ENCODE measurements around the gene HOXA9.
A peak's percentile ranks its signal among the peaks of the same experiment; 100 is the strongest.

HOXA9 gene

DNA sequence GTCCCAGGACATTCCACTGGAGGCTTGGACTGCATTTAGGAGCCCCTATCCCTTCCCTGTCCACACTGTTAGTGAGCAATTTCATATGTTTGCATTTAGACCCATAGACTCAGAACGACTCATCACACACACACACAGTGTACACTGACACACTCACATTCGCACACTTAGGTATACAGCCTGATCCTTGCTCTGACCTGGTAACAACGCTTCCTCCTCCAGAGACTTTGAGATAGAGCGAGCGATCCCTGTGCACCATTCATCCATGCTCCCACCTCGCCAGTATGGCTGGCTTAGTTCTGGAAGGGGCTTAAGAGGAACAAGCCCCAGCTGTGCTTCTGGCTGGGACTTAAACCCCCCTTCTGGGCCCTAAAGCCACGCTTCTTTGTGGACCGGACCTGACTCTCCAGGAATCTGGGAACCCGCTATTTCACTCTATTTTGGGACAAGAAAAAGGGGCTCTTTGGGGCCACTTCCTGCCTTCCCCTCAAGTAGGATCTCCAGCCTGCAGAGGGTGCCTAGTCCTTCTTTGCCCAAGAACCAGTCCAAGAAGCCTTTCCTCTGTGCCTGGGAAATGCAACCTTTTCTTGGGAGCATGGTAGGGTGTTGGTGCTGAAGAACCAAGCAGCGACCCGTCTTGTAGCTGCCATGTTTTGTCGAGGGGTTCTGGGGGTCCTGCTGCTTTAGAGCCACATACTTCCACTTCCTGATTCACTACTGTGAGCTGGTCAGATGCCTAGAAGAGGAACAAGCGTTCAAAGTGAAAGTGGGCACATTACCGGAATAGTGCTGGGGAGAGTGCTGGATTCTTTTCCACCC lies 35.6 kb upstream of the HOXA9 start:
- DNase-seq, result no peak

DNA sequence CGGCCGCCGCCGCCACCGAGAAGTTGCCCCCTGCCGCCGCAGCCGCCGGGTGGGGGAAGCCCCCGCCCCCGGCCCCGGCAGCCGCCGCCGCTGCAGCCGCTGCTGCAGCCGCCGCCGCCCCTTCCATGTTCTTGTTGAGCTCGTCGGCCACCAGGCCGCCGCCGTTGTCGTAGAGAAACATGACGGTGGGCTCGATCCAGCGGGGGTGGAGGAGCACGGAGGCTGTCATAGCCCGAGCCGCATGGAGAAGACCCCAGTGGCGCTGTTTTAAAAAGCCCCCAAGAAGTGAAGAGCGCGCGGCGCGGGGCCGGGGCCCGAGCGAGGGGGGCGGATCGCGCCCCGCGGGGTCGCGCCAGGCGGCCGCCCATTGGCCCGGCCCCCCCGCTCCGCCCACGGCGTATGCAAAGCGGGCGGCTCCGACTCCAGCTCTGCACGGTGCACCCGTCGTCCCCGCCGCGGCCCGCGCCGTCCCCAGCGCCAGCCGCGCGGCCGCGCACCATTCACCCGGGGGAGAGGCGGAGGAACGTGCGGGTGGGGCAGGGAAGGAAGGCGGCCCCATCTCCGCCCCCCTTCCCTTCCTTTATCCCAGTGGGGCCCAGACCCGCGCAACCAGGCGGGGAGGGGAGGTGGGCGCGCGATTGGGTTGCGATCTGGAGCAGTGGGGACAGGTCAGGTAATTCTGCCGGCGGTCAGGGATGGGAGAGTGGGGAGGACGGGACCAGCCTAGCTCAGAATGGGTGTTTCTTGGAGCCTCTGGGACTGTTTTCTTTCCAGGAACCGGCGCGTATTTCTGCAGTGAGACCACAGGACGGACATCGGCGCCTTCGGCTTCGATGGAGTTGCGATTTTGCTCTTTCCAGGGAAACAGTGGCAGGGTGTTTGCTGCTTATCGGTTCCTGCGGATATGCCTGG lies 34.8 kb upstream of the HOXA9 start, which contains the start of gene HOXA13:
Gene HOXA13, minus strand, starts transcription at position 243 of the 912 bp plus-strand sequence. Its CDS starts 14 bp downstream, at position 229.
- peak in 1 of 2 experiments; percentile 59 for DNase-seq

DNA sequence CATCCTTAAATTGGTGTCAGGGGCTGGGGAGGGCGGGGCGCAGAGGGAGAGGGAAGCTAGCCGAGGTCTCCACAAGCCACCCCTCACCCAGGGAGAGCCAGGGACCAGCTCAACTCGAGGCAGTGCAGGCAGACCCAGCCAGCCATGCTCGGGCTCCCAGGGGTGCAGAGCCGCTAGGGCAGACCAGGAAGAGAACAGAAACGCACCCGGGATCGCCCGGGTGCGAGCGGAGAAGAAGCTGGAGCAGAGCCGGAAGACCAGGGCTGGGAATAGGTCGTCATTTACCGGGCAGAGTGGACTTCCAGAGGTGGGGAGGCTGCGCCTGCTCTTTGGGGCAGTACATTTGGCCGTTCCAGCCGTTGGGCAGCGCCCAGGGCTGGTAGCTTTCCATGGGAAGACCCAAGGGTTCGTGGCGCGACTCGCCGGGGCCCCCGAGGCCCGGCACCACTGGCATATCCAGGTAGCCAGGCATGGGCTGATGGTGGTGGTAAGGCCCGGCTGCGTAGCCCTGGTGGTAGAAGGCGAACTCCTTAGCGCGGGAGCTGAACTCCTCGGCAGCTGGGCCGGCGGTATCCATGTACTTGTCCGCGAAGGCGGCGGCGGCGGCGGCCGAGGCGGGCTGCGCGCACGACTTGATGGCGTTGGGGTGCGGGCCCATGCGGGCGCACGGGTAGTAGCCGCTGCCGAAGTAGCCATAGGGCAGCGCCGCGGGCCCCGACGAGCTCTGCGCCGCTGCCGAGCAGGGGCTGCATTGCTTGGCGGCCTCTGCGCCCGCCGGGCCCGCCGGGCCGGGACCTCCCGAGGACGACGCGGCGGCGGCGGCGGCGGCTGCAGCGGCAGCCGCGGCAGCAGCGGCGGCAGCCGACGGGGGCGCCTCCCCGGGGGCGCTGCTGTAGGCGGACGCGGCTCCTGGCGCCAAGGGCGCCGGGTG lies 33.8 kb upstream of the HOXA9 start:
- no peak for DNase-seq

DNA sequence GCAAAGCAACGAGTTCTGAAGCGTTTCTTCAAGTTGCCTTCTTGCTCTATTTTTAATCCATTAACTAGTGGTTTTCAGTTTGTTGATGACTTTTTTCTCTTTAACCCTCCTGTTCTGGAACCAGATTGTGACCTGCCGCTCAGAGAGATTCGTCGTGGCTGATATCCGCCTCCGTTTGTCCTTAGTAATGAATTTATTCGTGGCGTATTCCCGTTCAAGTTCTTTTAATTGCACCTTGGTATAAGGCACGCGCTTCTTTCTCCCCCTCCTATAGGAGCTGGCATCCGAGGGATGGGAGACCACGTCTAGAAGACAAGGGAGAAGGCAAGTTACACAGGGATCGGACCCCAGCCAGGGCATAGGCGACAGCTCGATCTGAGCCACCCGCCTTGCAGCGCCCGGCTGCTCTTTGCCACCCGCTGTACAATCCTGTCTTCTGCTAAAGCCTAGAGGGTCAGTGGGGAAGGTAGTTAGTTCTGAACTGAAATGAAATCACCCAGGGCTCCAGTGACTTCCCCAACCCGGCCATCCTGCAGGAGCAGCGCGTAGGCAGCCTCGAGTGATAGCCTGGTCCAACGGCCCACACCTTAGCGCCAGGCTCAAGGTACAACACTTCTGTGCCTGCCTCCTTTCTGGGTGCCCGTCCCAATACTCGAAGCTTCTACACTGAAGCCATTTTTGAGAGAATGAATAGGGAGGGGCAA lies 33.0 kb upstream of the HOXA9 start:
- no peak for DNase-seq

DNA sequence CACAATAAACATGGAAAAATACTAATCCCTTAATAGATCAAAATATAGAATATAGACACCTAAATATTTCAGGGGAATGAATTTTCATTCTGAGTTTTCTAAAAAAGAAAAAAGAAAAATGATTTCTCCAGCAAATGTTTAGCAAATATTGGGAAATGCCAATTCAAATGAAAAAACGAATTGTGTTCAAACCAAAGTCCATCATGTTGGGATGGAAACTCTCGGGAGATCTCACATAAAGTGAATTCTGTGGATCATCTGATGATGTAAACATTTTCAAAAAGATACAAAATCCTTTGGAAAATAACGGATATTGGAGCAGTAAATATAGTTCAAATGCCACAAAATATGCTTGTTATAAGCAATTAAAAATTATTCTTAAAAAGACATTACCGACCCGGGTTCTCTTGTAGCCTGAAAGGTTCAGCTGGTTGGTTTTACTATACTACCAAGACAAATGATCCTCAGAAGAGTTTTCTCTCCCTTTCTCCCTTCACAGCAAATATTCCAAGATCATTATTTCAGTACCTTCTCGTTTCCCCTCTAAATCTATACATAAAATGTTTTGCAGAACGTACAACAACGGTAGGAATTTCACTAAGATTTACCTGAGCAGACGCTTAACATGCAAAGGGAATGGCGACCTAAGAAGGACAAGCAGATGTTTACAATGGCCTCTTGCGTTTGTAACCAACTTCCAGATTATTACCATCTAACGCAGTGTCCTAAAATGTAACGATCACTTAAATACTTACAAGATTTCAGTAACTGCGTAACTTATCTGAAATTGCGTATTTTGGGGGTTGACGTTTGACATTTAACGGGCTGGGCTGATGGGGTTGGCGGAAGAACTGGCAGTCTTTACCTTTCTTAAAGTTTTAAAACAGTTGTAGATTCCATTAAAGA lies 32.1 kb upstream of the HOXA9 start:
- no peak for DNase-seq

DNA sequence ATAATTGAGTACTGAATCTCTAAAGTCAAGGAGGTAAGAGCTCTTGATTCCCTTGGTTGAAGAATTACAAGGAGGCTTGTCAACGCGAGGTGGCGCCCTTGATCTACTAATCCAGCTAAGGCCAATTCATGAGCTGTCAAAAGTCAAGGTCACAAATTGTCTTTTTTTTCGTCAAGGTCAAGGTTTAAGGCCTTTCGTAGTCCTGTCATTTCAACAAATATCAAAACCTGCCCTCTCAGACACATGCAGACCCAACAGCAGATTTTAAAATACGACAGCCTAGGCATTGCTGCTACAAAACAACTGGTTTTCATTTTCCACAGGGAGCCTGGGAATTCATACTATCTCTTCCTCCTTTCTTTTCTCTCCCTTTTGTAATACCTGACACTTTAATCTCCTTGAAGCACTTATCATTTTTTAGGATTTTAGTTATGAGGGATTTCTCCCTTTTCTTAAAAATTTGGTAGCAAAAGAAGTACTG lies 31.0 kb upstream of the HOXA9 start:
- DNase-seq, result peak; percentile 44 to 79

DNA sequence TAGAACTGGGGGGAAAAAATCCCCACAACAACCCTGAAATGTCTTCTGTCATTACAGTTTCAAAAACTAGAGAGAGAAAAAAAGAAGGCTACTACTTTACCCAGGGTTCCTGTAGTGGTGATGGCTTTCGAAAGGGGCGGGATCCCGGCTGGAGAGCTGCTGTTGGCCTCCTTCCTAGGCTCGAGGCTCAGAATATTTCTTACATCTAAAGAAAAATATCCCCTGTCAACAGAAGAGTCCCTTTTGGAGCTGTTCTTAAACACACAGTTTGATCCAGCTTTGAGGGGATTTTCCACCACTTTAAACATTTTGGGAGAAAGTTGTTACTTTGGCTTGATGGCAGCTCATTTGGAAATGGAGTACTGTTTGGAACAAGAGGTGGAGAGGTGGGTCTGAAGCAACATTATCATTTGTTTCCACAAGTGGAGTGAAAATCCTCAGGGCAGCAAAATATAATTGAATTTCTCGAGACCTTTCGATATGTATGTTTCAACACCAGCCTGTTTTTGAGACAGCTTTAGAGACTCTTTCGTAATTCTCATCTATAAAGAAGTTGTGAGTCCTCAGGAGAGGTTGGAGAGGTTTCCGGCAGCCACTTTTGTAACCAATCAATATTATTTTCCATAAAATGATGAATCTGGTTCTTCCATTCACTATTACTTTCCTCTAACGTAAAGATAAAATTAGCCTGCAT lies 29.5 kb upstream of the HOXA9 start:
- no peak for DNase-seq

DNA sequence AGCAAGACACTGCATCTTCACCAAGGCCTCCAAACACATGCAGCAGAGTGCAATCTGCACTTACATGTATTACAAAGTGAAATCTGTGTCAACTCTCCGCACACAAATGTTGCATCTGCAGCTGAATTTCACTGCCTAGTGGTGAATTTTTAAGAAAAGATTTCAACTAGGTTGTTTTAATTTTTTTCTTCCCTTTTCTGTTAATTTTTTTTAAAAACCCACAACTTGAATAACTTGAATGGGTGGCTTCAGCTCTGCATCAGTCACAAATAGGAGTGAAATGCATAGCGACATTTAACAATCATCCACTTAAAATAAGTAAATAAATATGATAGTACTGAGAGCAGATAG lies 28.6 kb upstream of the HOXA9 start:
- no peak for DNase-seq

DNA sequence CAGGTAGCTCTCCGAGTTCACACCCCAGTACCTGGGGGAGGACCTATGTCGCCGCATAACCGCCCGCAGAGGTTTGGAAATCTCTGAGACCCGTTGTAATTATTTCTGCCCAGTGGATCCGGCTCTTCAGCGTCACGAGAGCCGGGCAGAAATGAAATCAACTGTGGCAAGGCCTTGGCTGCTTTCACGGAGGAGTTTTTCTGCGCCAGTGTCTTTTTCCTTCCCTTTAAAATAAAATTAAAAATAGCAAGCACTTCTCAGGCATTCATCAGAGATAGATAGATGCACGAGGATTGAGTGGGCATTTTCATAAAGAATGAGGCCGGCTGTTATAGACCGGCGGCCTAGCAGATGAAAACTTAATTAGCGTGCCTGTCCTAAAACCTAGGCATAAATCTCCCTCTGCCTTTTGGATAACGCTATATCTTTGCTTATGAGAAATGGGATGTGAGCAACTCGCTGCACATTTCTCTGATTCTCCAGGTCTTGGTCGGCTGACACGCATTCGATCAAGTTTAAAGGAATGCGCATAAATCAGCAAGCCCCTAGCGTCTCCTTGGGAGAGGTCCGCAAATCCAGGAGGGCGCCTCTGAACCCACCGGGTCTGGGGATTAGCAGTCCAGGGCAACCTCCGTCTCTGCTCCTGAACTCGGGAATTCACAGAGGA lies 28.1 kb upstream of the HOXA9 start:
- DNase-seq, result no peak

DNA sequence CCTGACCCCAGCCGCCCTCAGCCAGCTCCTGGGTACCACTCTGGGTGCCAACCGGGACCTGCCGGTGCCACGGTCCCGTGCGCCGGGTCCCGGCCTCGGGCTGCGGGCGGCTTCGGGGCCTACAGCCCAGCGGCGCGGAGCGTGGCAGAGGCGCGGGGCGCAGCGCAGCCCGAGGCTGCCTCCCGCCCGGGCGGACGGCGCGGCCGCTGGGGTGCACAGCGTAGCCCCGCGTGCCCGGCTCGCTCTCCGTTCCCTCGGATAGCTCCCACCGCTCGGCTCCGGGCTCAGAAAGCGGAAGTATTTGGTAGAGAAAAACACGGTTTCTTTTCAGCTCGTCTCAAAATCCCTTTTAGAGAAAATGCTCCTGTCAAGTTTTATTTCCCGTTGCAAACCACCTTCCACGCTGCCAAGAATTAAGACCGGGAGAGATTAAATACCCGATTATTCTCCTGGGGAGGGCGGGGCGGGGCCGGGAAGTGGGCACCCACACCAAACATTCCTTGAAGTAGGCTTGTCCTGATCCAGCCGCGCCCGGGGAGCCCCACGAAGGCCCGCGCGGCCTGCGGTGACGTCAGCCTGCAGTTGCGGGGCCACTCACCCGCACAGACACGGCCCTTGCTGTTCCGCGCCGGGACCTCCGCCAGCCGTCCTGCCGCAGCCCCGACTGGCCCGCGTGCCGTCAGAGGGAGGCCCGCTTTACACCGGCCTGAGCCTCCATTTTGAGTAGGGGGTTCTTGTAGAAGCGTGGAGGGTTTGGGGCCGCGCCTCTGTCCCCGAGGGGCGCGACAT lies 27.4 kb upstream of the HOXA9 start:
- DNase-seq, result no peak

DNA sequence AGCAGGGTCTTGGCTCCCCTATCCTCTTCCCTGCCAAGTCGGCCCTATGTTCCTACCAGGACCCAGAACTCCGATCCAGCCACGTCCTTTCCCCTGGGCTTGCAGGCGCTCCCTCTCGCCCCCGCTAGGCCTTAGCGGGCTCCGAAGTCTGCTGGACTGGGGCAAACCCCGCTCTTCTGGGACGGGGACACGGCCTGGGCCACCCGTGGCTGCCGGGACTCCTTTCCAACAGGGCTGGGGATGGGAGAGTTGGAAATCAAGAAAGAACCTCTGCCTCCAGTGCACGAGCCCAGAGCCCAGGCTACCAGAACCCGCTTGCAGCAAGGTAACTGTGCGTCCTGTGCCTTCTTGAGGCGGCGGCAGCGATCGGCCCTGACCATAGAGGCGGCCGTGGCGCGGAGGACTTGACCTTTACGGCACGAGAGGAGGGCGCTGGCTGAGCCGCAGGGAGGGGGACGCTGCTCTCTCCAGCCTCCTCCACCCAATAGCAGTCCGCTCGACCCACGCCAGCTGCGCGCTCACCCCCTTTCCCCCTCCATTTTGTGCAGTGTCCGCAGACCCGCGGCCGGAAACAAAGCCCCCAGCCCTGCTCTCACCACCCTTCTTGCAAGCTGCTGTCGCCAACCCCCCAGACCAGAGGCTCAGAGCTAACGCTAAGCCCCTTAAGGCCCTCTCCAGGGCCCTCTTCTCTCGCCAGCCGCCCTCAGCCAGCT lies 26.7 kb upstream of the HOXA9 start:
- DNase-seq, result no peak

DNA sequence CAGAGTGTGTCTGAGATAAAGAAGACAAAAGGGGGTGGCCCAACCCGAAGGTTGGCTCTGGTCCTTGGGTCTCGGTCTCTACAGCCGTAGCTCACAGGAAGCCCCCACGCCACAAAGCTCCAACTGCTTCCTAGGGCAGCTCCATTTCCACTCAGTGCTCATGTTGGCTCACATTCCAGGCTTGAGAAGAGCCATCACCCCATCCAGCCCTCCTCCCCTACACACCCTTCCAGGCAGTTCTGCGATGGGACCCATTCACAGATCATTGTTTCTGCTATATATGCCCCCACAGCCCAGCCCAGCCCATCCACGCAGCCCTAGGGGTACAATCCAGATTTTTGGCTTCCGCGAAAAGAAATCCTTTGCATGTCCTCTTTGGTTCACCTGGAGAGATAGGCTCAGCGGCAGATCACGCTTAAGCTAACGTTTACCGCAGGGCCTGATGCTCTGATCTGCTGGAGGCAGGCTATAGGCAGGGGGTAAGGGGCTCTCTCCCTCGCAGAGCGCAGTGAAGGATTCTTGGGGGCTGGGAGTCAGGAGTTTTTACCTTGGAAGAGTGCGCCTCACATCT lies 25.9 kb upstream of the HOXA9 start:
- DNase-seq, result no peak

DNA sequence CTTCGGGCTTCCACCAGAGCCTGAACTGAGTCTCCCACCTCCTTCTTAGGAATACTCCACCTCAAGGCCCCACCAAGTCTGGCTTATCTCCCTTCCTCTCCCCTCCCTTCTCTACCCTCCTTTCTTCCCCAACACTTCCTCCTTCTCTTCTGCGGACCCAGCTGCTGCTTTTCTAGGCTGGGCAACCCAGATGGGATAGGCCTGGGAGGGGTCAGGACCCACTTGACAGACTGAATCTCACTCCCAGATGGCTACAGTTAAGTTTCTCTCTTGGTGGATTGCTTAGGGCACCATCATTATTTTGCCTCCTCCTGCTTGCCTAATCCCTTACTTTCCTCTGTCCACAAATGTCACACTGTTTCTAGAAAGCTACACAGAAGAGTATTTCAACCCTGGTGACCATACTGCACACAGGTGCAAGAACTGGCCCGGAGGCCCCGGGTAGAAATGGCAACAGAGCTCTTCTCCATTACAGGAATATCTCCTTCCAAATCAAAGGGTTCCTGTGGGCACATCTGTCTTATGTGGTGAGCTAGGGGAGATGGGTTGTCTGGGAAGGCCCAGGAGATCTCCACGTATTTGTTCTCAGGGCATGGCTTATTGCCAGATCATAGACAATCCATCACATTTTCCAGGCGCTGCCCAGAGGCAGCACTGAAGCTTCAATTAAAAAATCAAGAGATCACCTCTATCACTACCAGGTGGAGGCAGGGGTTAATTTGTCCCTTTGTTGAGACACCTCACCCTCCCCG lies 24.8 kb upstream of the HOXA9 start:
- no peak for DNase-seq

DNA sequence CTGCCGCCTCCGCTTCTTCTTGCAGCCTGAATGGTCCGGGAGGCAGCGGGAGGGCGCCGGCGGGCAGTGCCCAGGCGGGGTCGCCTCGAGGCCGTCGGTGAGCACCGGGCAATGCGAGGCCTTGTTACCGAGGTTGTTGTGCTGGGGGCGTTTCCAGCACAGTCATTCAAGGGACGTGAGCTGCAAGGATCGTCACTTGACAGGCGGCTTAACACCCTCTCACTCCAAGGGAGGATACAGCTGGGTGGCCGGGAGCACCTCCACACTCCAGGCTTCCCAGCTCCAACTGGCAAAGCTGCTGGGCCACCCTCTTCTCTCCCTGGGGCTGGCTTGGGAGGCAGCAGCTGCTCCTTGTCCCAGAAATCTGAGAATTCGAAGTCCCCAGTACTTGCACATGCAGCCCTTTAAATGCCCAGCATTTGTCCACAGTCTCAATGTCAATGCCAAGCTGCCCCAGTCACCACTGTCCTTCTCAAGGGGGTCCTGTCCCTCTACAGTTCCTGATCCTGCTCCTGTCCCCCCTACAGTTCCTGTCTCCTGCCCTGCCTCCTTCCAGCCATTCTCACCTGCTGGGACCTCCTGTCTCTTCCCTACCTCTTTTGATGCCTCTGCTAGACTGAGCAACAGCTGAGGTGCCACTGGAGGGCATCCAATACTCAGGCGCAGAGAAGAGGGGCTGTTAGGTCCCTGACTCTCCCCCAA lies 24.1 kb upstream of the HOXA9 start:
- no peak for DNase-seq

DNA sequence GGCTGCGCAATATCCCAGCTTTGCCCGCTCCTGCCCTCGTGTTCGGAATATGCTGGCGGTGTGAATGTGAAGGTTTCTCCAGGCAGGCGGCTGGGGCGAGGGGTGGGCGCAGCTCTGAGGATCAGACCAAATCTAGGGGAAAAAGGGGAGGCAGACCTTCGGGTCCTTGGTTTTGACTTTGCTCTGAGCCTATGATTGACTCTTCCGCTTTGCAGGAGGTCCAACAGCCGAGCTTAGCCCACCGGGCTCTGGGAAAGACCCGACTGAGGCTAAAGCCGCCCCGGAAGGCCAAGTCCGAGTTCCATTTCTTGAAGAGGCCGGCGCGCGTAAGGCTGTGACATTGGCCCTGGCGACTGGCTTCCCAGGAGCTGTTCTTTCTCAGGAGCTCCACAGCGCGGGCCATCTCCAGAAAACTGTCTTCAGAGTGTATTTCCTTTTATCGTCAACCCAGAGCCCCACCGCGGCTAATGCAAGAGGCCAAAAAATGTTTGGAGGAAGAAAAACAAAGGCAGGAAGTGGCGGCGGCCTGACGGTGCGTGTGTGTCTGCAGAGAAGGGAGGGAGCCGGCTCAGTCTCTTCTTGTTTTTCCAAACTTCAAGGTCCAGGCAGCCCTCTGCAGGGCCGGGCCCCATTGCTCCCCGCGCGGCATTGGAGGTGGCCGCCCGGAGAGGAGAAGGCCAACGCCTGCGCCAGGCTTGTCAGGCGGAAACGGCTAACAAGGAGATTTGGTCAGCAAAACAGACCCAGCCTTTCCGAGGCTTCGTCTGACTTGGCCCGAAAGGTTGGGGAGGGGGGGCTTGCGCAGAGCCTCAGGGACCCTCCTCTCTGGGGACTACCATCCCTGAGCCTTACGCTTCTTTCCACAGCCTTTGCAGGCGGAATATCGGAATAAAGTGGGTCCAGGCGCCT lies 23.3 kb upstream of the HOXA9 start:
- DNase-seq, result no peak

All from NCI-H446 (cell line).